CD8-positive, alpha-beta memory T cell (primary cell): ENCODE measurements around the gene TRAM2. TPM values are rescaled to one million over a fixed set of nuclear protein-coding genes. Genes with fewer than 3 reads are reported as not detected.
"Not testable (repeated sequence)": the region's sequence is repeated elsewhere in the genome, so short reads cannot be mapped to it uniquely, and the experiment has no call there.

ENCODE experiments used
- CTCF ChIA-PET: fragments of 350-600 bp; sonication (Branson Sonifier 250); formaldehyde crosslinking; loops from one replicate; lab custom pipeline; 2021; ENCODE audit warnings: antibody characterized with exemption; lab: Charles Lee
- POLR2A ChIA-PET: fragments of 350-600 bp; sonication (Branson Sonifier 250); formaldehyde crosslinking; loops from one replicate; lab custom pipeline; 2021; ENCODE audit warnings: antibody characterized with exemption; lab: Charles Lee
- DNase-seq, 5 donors: peaks; one replicate each; pipeline versions ENCODE4 v3.0.0 to v3.0.0-alpha.2; 2020 to 2022; ENCODE audit warnings: mixed read lengths in 1 of 5
- H3K27ac ChIP-seq: one replicate; pipeline ENCODE4 v1.7.0; 2013; ENCODE audit warnings: low read depth, mild to moderate bottlenecking, low read length, moderate library complexity
- H3K27me3 ChIP-seq: 2 replicates; pipeline ENCODE4 v1.7.0; 2013; ENCODE audit warnings: low read length, mild to moderate bottlenecking; ENCODE audit not compliant: insufficient read depth, poor library complexity, severe bottlenecking
- H3K36me3 ChIP-seq: 2 replicates; pipeline ENCODE4 v1.7.0; 2013; ENCODE audit warnings: mild to moderate bottlenecking, low read length, moderate library complexity; ENCODE audit not compliant: insufficient read depth
- H3K4me1 ChIP-seq: 2 replicates; pipeline ENCODE4 v1.7.0; 2013; ENCODE audit warnings: mild to moderate bottlenecking, low read length, moderate library complexity; ENCODE audit not compliant: insufficient read depth
- H3K4me3 ChIP-seq: 2 replicates; pipeline ENCODE4 v1.7.0; 2013; ENCODE audit warnings: mild to moderate bottlenecking, low read length
- H3K9me3 ChIP-seq: 2 replicates; pipeline ENCODE4 v1.7.0; 2013; ENCODE audit warnings: mild to moderate bottlenecking, low read length
- H3K27ac Mint-ChIP-seq, 8 donors: one replicate each; pipeline ENCODE4 v1.8.0; 2020 to 2021; ENCODE audit warnings: mixed read lengths in 8 of 8, mild to moderate bottlenecking in 6 of 8, inconsistent platforms in 3 of 8, moderate library complexity in 3 of 8
- H3K27me3 Mint-ChIP-seq, 2 donors: one replicate each; pipeline ENCODE4 v1.8.0; 2020 to 2021; ENCODE audit warnings: mixed read lengths in 2 of 2, mild to moderate bottlenecking in 1 of 2, moderate library complexity in 1 of 2
- H3K36me3 Mint-ChIP-seq, 3 donors: one replicate each; pipeline ENCODE4 v1.8.0; 2020 to 2021; ENCODE audit warnings: mixed read lengths in 3 of 3, inconsistent platforms in 1 of 3, mild to moderate bottlenecking in 1 of 3
- H3K4me1 Mint-ChIP-seq, 3 donors: one replicate each; pipeline ENCODE4 v1.8.0; 2020 to 2021; ENCODE audit warnings: mixed read lengths in 3 of 3, inconsistent platforms in 1 of 3, mild to moderate bottlenecking in 1 of 3
- H3K4me3 Mint-ChIP-seq, 7 donors: one replicate each; pipeline ENCODE4 v1.8.0; 2020 to 2021; ENCODE audit warnings: mixed read lengths in 7 of 7, mild to moderate bottlenecking in 6 of 7, moderate library complexity in 4 of 7, inconsistent platforms in 2 of 7
- H3K9me3 Mint-ChIP-seq, 5 donors: one replicate each; pipeline ENCODE4 v1.8.0; 2020 to 2022; ENCODE audit warnings: mixed read lengths in 5 of 5, mild to moderate bottlenecking in 3 of 5, moderate library complexity in 2 of 5, inconsistent platforms in 1 of 5
- polyA plus RNA-seq: library from polyadenylated mRNA; unstranded; fragments of 300-500 nt; fragmentation: Illumina TruSeq; gene quantifications from one replicate; pipeline ENCODE4 v1.2.3, GENCODE V29; 2021
- total RNA-seq, 2 experiments: library from RNA; stranded (reverse); gene quantifications; one replicate each; pipeline ENCODE4 v1.2.3, GENCODE V29; 2021

The TRAM2 gene
- total and polyA plus RNA-seq, 3 experiments from 2014 or later: 3.7 to 5.0 (median 4.1) TPM

DNA sequence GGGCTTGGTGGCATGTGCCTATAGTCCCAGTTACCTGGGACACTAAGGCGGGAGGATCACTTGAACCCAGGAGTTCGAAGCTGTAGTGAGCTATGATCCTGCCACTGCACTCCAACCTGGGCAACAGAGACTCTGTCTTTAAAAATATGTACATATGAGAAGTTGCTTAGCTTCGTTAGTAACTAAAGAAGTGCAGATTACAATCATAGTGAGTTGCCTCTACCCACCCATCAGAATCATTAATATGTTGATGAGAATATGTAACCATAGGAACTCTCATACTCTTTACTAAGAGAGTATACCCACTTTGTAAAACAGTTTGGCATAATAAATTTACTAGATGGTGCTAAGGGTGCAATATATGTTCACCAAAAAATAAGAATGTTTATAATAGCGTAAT is 102.7 kb downstream of the TRAM2 start:
- H3K27ac ChIP-seq: no peak overlapping the region
- Mint-ChIP-seq H3K4me3 (no peak overlapping the region), H3K36me3 (no peaks in the 10 kb centered on the region), H3K4me1 (no peaks in the 10 kb centered on the region), H3K27me3 (no peaks in the 10 kb centered on the region), H3K9me3 (peaks cover 0 to 2% (median 0%) of the 10 kb centered on the region in 5 donors), H3K27ac (no peak overlapping the region)
- no peaks in the 10 kb centered on the region for H3K27me3 ChIP-seq
- CTCF ChIA-PET: no interaction called here
- POLR2A ChIA-PET: no interaction called here
- no peak for DNase-seq
- no peaks in the 10 kb centered on the region for H3K9me3 ChIP-seq
- no peaks in the 10 kb centered on the region for H3K36me3 ChIP-seq
- H3K4me3 ChIP-seq: no peak overlapping the region
- H3K4me1 ChIP-seq: no peaks in the 10 kb centered on the region

DNA sequence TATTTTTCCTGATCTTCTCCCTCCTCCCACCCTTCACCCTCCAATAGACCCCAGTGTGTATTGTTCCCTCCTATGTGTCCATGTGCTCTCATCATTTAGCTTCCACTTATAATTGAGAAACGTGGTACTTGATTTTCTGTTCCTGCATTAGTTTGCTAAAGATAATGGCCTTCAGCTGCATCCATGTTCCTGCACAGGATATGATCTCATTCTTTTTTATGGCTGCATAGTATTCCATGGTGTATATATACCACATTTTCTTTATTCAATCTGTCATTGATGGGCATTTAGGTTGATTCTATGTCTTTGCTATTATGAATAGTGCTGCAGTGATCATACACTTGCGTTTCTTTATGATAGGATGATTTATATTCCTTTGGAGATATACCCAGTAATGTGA is 115.7 kb downstream of the TRAM2 start:
- H3K27me3 Mint-ChIP-seq, H3K27ac Mint-ChIP-seq, DNase-seq, H3K4me1 ChIP-seq, H3K4me1 Mint-ChIP-seq, H3K4me3 ChIP-seq, H3K27ac ChIP-seq, H3K36me3 Mint-ChIP-seq, H3K27me3 ChIP-seq, H3K9me3 ChIP-seq, POLR2A ChIA-PET, CTCF ChIA-PET, H3K4me3 Mint-ChIP-seq, H3K36me3 ChIP-seq, H3K9me3 Mint-ChIP-seq: not testable (repeated sequence)

DNA sequence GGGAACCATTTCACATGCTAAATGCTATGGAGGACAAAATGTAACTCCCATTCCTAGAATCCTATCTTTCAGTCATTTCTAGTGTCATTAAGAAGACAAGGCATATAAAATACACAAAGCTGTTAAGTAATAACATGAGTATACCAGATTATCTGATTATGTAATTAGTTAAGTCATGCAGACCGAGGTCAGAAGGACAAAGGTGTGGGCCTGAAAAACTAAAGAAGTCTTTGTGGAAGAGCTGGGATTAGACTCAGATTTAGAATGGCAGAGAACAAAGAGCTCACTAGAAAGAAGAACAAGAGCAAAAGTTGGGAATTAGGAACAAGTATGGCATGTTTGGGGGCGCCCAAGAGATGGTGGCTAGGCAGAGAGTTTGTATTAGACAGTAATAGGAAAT is 119.8 kb downstream of the TRAM2 start:
- no peaks in the 10 kb centered on the region for H3K36me3 ChIP-seq
- no peaks in the 10 kb centered on the region for H3K9me3 ChIP-seq
- Mint-ChIP-seq H3K4me3 (no peak overlapping the region), H3K9me3 (peaks cover 0 to 4% (median 3%) of the 10 kb centered on the region in 5 donors), H3K36me3 (peaks cover 6 to 15% (median 11%) of the 10 kb centered on the region in 3 donors), H3K4me1 (no peaks in the 10 kb centered on the region), H3K27me3 (peaks cover 0 to 4% of the 10 kb centered on the region in 2 donors), H3K27ac (no peak overlapping the region)
- no peaks in the 10 kb centered on the region for H3K4me1 ChIP-seq
- H3K27me3 ChIP-seq: no peaks in the 10 kb centered on the region
- H3K4me3 ChIP-seq: no peak overlapping the region
- DNase-seq: no peak
- ChIA-PET POLR2A (no interaction called here), CTCF (no interaction called here)
- no peak overlapping the region for H3K27ac ChIP-seq

DNA sequence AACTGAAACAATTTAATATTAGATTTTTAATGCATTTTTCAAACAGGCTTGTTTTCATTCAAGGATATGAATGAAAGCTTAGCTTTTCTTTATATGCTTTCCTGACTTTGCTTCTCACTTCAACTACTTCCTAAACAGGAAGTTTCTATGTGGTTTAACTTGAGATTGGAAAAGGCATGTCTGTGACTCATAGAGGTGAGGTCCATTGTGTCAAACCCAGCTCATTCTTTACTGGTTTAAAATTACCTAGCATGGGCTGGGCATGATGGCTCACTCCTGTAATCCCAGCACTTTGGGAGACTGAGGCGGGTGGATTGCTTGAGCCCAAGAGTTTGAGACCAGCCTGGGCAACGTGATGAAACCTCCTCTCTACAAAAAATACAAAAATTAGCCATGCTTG is 122.3 kb downstream of the TRAM2 start:
- peaks cover 18 to 31% (median 23%) of the 10 kb centered on the region in 3 donors for H3K36me3 Mint-ChIP-seq
- Histone ChIP-seq H3K27me3 (no peaks in the 10 kb centered on the region), H3K9me3 (no peaks in the 10 kb centered on the region), H3K4me1 (no peaks in the 10 kb centered on the region), H3K27ac (no peak overlapping the region), H3K36me3 (no peaks in the 10 kb centered on the region), H3K4me3 (no peak overlapping the region)
- no peak for DNase-seq
- H3K4me1 Mint-ChIP-seq: no peaks in the 10 kb centered on the region
- ChIA-PET CTCF (no interaction called here), POLR2A (no interaction called here)
- H3K27me3 Mint-ChIP-seq: peaks cover 3 to 6% of the 10 kb centered on the region in 2 donors
- peaks cover 11 to 22% (median 20%) of the 10 kb centered on the region in 5 donors for H3K9me3 Mint-ChIP-seq
- no peak overlapping the region for H3K4me3 Mint-ChIP-seq
- H3K27ac Mint-ChIP-seq: no peak overlapping the region

Other genes with a start within 250 kb of the TRAM2 start
- gene PAQR8, start 214.9 kb downstream of the TRAM2 start, total RNA-seq: 10 to 100 TPM; 10.2 to 11.7 TPM
- gene PAQR8, start 214.9 kb downstream of the TRAM2 start, polyA plus RNA-seq: 17.9 TPM
- gene EFHC1, start 156.7 kb downstream of the TRAM2 start, total RNA-seq: 1 to 10 TPM; 2.6 to 5.1 TPM
- 1.9 TPM for gene EFHC1, start 156.7 kb downstream of the TRAM2 start, polyA plus RNA-seq
- 10 to 100 TPM; 20.1 to 23.7 TPM for gene TMEM14A, start 94.1 kb upstream of the TRAM2 start, total RNA-seq
- 27.3 TPM for gene TMEM14A, start 94.1 kb upstream of the TRAM2 start, polyA plus RNA-seq
- not detected for gene GSTA2, start 186.4 kb upstream of the TRAM2 start, total RNA-seq
- gene GSTA2, start 186.4 kb upstream of the TRAM2 start, polyA plus RNA-seq: not detected
- gene GSTA1, start 226.8 kb upstream of the TRAM2 start, total RNA-seq: not detected
- not detected for gene GSTA1, start 226.8 kb upstream of the TRAM2 start, polyA plus RNA-seq